HG03135 (cell line): ENCODE results near the gene MYH14.
A peak's percentile ranks its signal among the peaks of the same experiment; 100 is the strongest.
"Not testable (repeated sequence)": the region's sequence is repeated elsewhere in the genome, so short reads cannot be mapped to it uniquely, and the experiment has no call there.

Source experiments
- ATAC-seq: cut with Tn5 transposase; IDR thresholded peaks from one replicate; pipeline ENCODE4 v1.9.1; 2021; ENCODE audit warnings: mild to moderate bottlenecking, moderate library complexity; ENCODE audit not compliant: unreplicated experiment

Gene MYH14

DNA sequence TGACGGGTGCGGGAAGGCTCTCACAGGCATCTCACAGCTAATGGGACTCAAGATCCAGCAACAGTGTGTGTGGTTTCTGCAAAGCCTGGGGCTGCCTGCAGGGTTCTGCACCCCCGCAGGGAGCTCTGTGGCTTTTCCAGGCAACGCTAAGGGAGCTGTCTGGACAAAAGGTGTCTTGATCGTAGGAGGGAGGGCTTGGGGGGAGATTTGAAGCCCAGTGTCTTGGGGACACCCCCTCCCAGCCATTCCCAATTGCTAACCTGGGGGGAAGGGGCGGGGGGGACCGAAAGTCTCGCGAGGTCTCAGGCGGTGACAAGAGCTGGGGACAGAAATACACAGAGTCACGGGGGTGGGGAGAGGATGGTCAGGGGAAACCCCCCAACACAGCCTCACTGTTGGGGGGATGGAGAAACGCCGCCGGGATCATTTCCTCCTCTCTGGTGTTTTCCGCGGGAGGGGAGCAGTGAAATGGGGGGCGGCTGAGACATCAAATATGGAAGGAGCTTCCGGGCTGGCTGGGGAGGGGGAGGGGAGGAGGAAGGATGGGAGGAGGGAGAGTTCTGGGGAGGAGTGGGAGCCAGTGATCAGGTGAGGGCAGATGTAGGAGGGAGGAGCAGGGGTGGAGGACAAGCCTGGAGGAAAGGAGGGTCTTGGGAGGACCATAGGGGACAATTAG, 112.5 kb downstream of the MYH14 start:
- no peak for ATAC-seq

DNA sequence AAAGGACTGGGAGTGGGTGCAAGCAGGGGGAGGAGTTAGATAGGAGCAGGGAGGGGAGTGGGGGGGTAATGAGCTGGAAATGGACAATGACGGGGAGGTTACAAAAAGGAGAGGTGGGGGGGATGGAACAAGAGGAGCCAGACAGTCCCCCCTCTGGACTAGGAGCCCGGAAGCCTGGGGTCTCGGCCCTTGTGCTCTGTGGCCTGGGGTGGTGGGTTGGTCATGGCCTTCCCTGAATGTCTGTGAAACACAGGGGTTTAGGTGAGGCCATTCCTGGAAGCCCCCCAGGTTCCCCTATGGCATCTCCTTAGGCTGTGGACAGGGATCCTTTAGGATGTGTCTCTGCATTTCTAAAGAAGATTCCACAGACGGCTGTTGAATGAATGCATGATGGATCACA, 113.7 kb downstream of the MYH14 start:
- ATAC-seq = no peak

GRCh38 chr19:50318438-50318837, 115.0 kb downstream of the MYH14 start:
- ATAC-seq = no peak

DNA sequence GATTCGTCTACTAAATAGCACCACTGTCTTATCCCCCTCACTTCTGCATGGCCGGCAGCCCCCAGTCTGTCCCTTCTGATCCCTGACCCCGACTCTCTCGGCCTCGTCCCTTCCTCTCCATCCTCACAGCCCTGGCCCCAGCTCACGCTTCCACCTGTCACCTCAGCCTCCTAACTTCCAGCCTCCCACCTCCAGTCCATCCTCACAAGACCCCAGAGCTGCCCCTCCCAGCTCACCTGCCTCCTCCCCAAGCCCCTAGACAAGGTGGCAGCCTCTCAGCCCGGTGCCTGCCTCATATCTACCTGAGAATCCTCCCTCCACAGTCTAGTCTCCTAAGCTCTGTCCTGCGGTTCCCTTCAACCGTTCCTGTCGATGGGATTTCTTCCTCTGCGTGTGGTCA, 115.7 kb downstream of the MYH14 start:
- ATAC-seq = no peak

GRCh38 chr19:50320051-50320450, 116.6 kb downstream of the MYH14 start:
- no peak for ATAC-seq

GRCh38 chr19:50320596-50320995, 117.2 kb downstream of the MYH14 start:
- no peak for ATAC-seq

GRCh38 chr19:50321831-50322230, 118.4 kb downstream of the MYH14 start:
- no peak for ATAC-seq

DNA sequence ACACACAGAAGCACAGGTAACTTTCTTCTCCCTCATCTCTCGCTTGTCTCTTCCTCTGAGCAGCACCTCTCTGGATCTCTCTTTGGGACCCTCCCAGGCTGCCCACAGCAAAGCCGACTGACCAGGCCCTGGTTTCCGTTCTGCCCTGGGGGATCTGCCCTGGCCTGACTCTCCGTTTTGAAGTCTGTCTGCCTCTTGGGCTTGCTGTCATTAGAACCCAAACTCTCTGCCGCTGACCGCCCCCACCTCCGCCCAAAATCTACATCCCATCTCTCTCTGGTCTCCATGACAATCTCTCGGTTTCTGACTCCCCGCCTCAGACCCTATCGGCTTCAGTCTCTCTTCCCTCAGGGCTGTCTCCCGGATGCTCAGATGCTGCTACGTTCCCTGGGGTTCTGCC, 118.8 kb downstream of the MYH14 start:
- no peak for ATAC-seq

DNA sequence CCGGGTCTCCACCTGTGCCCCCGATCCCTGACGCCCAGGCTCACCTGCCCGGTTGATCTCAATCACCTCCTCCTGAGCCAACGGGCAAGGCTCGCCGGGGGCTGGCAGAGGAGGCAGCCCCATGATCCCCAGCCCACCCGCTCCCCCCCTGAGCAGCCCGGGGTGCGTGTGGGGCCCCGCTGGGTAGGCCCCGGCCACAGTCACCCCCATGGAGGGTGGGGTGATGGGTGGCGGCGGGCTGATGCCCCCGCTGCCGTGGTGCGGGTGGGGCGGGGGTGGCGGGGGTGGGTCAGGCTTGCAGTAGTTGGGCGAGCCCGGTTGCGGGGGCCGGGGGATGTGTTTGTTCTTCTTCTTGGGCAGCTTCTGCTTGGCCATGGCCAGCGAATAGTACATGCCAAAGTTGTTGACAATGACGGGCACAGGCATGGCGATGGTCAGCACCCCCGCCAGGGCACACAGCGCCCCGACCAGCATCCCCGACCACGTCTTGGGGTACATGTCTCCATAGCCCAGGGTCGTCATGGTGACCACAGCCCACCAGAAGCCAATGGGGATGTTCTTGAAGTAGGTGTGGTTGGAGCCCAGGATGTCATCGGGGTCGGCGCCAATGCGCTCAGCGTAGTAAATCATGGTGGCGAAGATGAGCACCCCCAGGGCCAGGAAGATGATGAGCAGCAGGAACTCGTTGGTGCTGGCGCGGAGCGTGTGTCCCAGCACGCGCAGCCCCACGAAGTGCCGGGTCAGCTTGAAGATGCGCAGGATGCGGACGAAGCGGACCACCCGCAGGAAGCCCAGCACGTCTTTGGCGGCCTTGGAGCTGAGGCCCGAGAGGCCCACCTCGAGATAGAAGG, 119.7 kb downstream of the MYH14 start:
- no peak for ATAC-seq

GRCh38 chr19:50323782-50324133, 120.3 kb downstream of the MYH14 start:
- ATAC-seq = no peak

DNA sequence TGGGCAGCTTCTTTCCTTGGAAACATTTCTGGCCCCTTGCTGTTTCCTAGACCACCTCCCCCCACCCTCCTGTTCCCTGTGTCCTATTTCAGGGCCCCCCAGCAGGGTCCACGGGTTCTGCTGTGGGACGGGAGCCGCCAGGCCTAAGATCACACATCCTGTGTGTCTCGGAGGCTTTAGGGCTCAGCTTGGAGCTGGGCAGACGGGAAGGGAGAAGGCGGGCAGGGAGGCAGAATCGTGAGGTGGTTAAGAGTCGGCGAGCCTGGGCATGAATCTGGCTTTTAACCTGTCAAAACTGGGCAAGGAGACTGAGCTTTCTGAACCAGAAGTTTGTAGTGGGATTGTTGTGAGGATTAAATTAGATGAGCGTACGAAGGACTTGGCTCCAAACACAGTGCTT, 120.9 kb downstream of the MYH14 start:
- no peak for ATAC-seq

GRCh38 chr19:50325310-50326100, 122.1 kb downstream of the MYH14 start:
- no peak for ATAC-seq

GRCh38 chr19:50326101-50326664, 122.8 kb downstream of the MYH14 start:
- ATAC-seq = no peak

DNA sequence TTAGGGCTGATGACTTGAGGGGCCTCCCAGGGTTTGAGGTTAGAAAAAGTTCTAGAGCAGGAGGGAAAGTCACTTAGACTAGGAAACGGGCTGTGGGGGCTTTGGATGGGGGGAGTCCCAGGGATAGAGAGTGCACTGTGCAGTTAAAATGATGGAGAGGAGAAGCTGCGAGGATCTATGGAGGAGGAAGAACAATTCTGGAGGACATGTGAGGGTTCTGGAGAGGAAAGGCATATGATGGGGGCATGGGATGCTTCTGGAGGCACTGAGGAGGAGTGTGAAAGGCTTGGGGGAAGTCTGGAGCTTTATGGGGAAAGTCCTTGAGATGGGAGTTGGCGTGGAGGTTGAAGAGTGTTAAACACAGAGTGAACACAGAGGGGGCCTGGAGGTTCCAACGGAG, 123.6 kb downstream of the MYH14 start:
- no peak for ATAC-seq

- ATAC-seq = no peak
Observed at GRCh38 chr19:50327461-50328223, 124.2 kb downstream of the MYH14 start.

GRCh38 chr19:50328224-50328872, 124.9 kb downstream of the MYH14 start:
- no peak for ATAC-seq

- peak; percentile 17 for ATAC-seq
Observed at GRCh38 chr19:50328873-50329145, 125.4 kb downstream of the MYH14 start.

DNA sequence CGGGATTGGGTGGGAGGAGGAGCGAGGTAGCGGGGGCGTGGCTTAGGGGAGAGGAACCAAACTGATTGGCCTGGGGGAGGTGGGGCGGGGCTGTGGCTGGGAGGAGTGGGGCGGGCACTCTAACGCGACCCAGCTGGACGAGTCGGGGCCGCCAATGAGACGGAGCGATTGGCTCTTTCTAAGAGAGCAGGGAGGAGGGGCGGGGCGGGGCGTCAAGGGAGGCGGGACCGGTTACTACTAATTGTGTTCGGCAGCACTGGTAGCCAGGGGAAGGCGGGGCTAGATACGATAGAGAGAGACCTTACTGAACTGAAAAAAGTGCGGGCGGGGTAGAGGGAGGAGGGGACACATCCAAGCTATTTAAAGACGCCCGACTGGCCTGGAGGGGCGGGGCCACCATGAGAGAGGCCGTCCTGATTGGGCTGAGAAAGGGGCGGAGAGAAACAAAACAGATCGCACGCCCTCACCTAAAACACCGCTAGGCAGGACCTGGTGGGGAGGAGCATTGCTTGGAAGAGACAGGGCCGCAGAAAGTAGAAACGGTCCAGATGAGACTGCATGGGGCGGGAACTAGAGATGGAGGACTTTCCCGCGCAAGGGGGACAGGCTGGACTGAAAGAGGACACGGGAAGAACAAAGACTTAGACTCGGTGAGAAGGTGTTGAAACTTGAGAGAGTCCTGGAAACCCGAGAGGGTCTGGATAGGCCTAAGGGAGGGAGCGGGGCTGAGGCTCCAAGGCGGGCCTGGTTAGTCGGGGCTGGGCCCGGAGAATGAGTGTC, 125.9 kb downstream of the MYH14 start, which contains the start of gene KCNC3:
KCNC3 (minus strand) TSS at position 232 of the 780 bp plus-strand sequence. CDS start 295 bp downstream, outside the sequence.
- ATAC-seq = peak; percentile 47

DNA sequence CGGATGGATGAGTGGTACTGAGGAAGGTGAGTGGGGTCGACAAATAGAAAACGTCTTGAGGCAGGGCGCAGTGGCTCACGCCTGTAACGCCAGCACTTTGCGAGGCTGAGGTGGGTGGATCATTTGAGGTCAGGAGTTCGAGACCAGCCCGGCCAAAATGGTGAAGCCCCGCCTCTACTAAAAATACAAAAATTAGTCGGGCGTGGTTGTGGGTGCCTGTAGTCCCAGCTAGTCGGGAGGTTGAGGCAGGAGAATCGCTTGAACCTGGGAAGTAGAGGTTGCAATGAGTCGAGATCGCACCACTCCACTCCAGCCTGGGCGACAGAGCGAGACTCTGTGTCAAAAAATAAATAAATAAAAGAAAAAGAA, 126.5 kb downstream of the MYH14 start:
- ATAC-seq = not testable (repeated sequence)
